Inferior parietal cortex (tissue), 1 donor: ENCODE results near the gene TPSB2.
"Not testable (repeated sequence)": the region's sequence is repeated elsewhere in the genome, so short reads cannot be mapped to it uniquely, and the experiment has no call there.

ENCODE experiments used
- DNase-seq: peaks from one replicate; pipeline ENCODE4 v3.0.0-alpha.2; 2016; ENCODE audit errors: extremely low spot score

TPSB2 gene

GRCh38 chr16:1261131-1261892 is 31.3 kb upstream of the TPSB2 start:
- no peak for DNase-seq

GRCh38 chr16:1260101-1260680 is 30.2 kb upstream of the TPSB2 start:
- DNase-seq: no peak

- no peak for DNase-seq
Measured at GRCh38 chr16:1259760-1260068, 29.7 kb upstream of the TPSB2 start.

GRCh38 chr16:1258906-1259759 is 29.1 kb upstream of the TPSB2 start:
- no peak for DNase-seq

- DNase-seq: no peak
Measured at GRCh38 chr16:1258225-1258600, 28.2 kb upstream of the TPSB2 start.

- DNase-seq: no peak
Measured at GRCh38 chr16:1257561-1258224, 27.7 kb upstream of the TPSB2 start.

- DNase-seq: no peak
Measured at GRCh38 chr16:1256874-1257322, 26.9 kb upstream of the TPSB2 start.

GRCh38 chr16:1256296-1256873 is 26.4 kb upstream of the TPSB2 start:
- DNase-seq: not testable (repeated sequence)

GRCh38 chr16:1255276-1256122 is 25.5 kb upstream of the TPSB2 start, which contains the start of gene TPSD1:
Gene TPSD1 (plus strand): TSS chr16:1256069. CDS start chr16:1256281, 212 bp downstream.
- not testable (repeated sequence) for DNase-seq

- DNase-seq: not testable (repeated sequence)
Measured at GRCh38 chr16:1254821-1255220, 24.8 kb upstream of the TPSB2 start.

- not testable (repeated sequence) for DNase-seq
Measured at GRCh38 chr16:1253701-1254364, 23.8 kb upstream of the TPSB2 start.

- not testable (repeated sequence) for DNase-seq
Measured at GRCh38 chr16:1249031-1249755, 19.2 kb upstream of the TPSB2 start.

GRCh38 chr16:1247903-1248537 is 18.0 kb upstream of the TPSB2 start:
- DNase-seq: not testable (repeated sequence)

GRCh38 chr16:1245452-1246020 is 15.6 kb upstream of the TPSB2 start:
- DNase-seq: no peak

- DNase-seq: no peak
Measured at GRCh38 chr16:1244881-1245280, 14.9 kb upstream of the TPSB2 start.

- not testable (repeated sequence) for DNase-seq
Measured at GRCh38 chr16:1243907-1244850, 14.2 kb upstream of the TPSB2 start.

GRCh38 chr16:1243363-1243762 is 13.4 kb upstream of the TPSB2 start:
- not testable (repeated sequence) for DNase-seq
